GM21529 (cell line): ENCODE data around the gene GATA3.

ENCODE experiments used
- ATAC-seq: cut with Tn5 transposase; IDR thresholded peaks from one replicate; pipeline ENCODE4 v1.9.1; 2021; ENCODE audit not compliant: unreplicated experiment

The GATA3 gene

DNA sequence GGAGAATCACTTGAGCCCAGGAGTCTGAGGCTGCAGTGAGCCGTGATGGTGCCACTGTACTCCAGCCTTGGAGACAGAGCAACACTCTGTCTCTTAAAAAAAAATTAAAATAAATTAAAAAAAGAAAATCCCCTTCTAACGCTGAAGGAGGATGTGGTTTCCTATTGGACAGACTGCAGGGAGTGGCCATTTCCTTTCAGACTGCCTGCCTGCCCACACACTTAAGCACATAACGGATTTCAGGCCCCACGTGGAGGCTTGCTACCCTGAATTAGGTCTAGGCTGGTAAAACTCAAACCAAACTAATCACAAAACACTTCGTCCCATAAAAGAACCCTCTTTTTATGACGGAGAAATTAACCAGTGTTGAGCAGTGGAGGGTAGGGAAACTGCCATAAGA lies 34.0 kb downstream of the GATA3 start:
- ATAC-seq: no peak

- ATAC-seq: no peak
Observed at GRCh38 chr10:8092428-8092827, 37.9 kb downstream of the GATA3 start.

- no peak for ATAC-seq
Observed at GRCh38 chr10:8095959-8096358, 41.5 kb downstream of the GATA3 start.

DNA sequence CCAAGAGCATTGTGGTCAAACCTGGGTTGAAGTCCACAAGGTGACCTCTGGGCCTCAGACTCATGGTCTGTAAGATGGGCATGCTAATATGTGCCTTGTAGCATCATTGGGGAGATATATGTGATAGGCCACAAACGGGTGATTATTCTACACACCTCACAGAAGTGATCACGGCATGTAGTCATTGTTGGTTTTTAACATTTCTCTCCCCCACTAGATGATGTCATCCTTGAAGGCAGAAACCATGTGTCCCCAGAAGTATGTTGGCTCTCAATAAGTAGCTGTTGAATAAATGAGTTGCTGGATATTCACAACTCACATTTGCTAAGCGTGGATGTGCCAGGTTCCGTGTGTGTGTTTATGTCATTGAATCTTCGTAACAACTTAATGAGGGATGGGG lies 42.4 kb downstream of the GATA3 start:
- no peak for ATAC-seq

GRCh38 chr10:8100366-8100765 lies 45.9 kb downstream of the GATA3 start:
- ATAC-seq: no peak

- ATAC-seq: peak; percentile 78
Observed at GRCh38 chr10:8102708-8103401, 48.4 kb downstream of the GATA3 start.

- ATAC-seq: no peak
Observed at GRCh38 chr10:8103543-8103942, 49.1 kb downstream of the GATA3 start.

DNA sequence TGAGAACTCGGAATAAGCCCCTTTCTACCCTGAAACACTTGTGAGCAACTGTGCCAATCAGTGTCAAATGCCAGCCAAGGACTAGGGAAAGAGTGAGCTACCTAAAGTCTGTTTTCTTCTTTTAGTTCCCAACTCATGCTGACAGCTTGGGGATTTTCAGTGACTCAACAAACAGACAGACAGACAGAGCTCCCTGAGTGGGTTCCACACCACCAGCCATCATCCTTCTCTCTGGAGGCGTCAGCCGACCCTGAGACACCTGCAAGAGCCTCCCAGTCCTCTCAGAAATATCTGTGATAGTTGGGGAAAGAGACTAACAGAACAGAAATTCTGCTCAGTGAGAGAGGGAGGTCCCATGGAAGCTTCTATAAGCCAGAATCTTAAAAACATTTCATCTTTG lies 49.5 kb downstream of the GATA3 start:
- no peak for ATAC-seq

DNA sequence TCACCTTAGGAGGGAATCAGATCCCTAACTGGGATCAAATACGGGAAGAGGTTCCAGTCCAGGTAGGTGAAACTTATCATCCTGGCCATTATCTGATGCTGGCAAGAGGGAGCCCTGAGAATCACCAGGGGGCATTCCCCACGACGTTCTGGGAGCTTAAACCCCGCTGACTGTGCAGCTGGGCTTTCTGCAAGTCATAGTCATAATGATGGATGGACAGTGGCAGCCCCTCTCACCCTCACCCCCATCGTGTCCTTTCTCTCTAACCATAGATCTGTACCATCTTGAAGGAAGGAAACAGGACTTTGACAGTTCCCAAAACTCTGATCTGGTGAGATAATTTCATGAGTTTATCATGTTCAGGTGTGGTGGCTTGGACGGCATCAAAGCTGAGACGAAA lies 50.2 kb downstream of the GATA3 start:
- ATAC-seq: no peak

- no peak for ATAC-seq
Observed at GRCh38 chr10:8105932-8106331, 51.4 kb downstream of the GATA3 start.

- no peak for ATAC-seq
Observed at GRCh38 chr10:8112230-8112905, 57.9 kb downstream of the GATA3 start.

- no peak for ATAC-seq
Observed at GRCh38 chr10:8112942-8113442, 58.5 kb downstream of the GATA3 start.

GRCh38 chr10:8113616-8114015 lies 59.1 kb downstream of the GATA3 start:
- ATAC-seq: no peak

- no peak for ATAC-seq
Observed at GRCh38 chr10:8114741-8115617, 60.5 kb downstream of the GATA3 start.

DNA sequence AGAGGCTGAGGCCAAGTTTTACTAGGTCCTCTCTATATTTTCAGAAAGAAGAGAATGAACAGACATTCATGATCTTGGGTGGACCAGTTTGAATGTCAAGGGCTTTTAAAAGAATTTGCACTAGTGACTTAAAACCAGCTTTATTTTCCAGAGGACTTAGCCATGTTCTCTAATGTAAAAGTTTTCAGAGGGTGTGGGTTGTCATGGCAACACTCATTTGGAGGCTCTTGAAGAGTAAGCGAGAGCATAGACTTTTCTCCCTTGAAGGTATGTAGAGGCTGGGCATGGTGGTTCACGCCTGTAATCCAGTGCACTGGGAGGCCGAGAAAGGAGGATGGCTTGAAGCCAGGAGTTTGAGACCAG lies 61.1 kb downstream of the GATA3 start:
- no peak for ATAC-seq

- ATAC-seq: no peak
Observed at GRCh38 chr10:8116474-8116873, 62.0 kb downstream of the GATA3 start.

DNA sequence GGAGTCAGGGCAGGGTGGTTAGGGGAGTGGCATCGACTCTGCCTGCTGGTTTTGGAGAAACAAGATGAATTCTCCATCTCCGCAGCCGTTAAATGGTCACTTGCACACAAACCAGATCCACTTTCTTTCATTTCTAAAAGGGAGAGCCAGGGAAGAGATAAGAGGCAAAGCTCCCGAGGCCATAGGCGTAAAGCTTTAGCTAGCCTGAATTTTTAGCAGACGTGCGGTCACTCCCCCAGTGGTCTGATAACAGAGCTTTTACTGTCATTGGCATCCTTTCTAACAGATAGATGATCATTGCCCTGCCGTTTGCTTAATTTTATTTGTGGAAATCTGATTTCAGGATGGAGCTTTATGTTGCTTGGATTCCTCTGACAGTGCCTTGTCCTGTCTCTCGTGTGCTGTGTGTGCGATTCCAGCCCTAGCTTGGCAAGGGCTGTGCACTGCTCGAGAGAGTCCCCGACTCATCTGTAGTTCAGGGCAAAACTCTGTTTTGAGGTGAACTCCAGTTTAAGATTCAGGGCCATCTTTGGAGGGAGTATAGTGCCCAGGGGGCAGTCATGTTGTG lies 62.5 kb downstream of the GATA3 start:
- ATAC-seq: no peak

- no peak for ATAC-seq
Observed at GRCh38 chr10:8121201-8121890, 66.9 kb downstream of the GATA3 start.

DNA sequence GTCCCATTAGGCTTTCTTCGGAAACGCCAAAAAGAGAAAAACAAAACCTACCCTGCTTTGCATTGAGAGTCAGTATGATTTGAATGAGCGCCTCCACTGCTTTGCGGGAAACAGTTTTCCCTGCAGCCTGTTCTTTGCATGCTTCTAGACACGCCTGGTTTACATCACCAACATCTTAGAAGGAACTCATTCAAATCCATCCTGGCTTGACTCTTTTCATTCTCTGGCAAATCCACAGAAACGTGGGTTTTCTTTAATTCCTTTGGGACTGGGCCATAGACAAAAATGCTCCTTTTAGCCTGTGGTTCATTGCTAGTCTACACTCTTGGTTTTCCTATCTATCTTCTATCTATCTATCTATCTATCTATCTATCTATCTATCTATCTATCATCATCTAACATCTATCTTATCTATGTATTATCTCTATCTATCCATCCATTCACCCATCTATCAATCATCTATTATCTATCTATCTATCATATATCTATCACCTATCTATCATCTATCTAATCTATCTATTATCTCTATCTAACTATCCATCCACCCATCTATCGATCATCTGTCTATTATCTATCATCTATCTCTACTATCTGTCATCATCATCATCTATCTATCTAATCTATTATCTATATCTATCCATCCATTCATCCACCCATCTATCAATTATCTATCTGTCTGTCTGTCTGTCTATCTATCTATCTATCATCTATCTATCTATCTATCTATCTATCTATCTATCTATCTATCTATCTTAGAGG lies 68.3 kb downstream of the GATA3 start:
- ATAC-seq: no peak

- no peak for ATAC-seq
Observed at GRCh38 chr10:8124436-8124835, 69.9 kb downstream of the GATA3 start.
